Islet of Langerhans (tissue), 1 donor: Measurements from ENCODE around the gene NPLOC4.

Experiments
- FAIRE-seq: peaks from one replicate; lab custom pipeline; 2011; peaks lifted over from hg19 to GRCh38; lab: Jason Lieb, UNC

NPLOC4 gene

DNA sequence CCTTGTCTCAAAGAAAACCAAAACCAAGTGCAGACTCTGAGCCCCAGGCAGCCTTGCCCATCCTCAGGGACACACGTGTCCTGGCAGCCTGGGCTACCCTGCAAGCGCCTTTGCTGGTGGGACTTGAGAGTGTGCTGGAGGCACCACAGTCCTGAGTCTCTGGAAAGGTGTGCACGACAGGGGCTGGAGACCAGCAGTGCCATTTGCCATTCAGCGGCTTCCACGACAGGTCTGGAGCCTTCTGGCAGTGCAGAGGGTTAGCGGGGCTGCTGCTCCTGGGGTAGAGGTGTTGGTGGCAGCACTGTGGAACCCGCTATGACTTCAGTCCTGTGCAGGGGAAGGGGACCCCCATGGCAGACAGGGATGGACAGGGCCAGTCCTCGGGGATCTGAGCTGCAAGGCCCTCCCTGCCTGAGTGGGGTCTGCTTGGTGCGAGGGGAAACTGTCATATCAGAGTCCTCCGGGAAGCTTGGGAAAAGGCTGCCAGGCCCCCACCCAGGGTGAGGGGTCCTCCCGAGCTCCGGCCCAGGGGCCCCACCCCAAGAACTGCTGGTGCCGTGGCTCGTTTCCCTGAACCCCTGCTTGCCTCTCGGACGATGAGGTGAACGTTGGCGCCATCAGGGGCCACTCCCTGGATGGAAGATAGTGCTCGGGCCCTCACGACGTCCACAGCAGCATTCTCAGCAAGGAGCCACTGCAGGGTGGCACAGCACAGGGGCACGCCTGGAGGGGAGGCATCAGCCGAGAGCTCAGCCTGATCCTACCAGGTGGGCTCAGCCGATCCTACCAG, 91.6 kb downstream of the NPLOC4 start:
- FAIRE-seq: no peak

DNA sequence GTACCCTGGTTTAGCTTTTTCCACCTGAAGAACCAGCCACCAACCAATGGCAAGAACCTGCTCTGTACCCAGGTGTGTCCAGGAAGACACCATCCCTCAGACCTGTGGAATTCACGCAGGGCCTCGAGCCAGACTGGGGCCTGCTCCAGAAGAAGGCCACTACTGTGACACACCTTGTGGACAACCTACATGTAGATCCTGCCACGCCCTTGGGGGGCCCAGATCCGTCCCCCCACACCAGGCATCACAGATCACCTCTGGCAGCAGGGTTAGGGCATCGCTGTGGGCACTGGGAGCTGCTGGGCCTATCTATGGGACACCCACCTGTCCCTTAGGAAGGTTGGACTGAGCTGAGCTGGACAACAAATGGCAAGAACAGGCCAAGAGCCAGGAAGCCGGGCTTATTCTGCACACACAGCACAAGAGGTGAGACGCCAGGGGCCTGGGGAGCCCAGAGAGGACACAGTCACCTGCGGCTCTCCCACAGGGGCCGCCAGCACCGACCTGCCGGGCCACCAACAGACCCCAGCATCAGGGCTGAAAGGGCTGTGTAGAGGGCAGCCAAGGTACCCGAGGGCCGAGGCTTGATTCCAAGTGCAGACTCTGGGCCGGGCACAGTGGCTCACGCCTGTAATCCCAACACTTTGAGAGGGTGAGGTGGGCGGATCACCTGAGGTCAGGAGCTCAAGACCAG, 92.5 kb downstream of the NPLOC4 start:
- no peak for FAIRE-seq

DNA sequence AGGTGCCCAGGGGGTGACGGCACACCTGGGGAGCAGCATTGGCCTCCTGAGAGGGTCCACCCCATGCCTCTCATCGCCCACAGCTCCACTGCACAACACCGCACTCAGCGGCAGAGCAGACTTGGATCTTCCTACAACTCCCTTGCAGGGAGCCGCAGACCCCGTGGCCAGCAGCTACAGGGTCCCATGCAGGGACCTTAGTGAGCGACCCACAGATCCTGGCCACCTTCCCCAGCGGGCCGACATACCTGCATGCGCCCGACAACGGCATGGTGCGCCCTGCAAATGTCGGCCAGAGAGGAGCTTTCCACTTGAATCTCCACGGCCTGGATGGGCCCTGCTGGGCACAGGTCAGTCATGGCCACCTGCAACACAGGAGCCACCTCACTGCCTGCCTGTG, 93.2 kb downstream of the NPLOC4 start:
- no peak for FAIRE-seq

DNA sequence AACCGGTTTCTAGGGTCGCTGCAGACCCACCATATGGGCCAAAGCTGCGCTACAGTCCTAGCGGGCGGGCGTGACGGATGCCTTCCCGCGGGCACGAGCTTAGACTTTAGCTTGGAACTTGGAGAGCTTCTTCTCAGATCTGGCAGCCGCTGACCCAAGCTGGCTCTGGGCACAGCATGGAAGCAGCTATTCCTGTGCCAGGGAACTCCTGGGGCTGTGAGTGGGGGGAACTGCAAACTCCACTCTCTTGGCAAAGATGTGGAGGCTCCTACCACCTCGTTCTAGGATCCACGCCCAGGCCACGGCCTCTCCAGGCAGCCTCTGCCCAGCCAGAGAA, 93.6 kb downstream of the NPLOC4 start:
- FAIRE-seq: no peak

DNA sequence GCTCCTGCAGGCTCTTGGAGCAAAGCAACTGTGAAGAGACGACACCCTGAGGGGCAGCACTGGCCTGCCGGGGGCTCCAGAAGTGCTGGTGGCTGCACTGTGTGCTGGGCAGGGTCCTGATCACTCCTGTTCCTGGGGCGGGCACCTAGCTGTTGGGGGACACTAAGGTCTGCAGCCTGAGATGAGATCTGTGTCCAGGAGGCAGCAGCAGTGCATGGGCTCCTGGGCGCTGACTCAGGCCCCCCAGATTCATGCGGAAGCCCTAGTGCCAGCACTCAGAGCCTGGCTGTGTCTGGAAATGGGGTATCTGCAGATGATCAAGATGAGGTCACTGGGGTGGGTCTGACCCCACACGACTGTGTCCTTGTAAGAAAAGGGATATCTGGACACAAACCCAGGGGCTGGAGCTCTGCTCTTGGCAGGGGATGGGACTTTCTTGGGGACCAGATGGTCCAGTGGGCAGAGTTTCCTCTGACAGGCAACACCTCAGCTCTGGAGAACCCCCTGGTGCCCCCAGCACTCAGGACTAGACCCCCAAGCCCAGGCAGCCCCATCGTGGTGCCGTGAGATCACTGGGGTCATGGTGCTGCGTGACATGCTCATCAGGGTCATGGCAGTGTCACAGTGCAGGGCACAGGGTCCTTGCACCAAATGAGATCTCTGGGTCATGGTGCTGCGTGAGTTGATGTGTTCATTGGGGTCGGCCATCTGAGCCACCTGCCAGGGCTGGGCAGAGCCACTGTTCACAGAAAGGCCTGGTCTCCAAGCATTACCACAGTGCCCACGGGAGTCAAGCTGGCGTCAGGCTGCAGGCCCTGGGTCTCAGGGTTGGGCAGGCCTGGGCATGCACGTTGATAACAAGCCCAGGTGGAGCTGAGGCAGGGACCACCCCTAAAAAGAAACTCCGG, 94.2 kb downstream of the NPLOC4 start:
- no peak for FAIRE-seq

DNA sequence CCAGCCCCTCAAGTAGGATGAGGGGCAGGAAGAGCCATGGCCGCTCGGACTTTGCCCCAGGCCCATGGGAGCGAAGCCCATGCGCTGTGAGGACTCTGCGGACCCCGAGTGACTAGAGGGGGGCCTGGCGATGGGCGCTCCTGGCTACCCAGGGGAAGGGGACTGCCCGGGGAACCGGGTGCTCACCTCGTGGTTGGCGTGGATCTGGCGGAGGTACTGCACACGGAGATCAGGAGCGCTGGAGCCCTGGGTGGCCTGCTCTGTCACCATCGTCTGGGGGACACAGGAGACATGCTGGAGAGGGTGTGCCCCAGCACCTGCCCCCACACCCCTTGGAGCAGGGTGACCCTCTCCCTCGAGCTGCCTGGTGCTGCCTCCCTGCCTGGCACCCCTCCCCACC, 95.8 kb downstream of the NPLOC4 start:
- no peak for FAIRE-seq

DNA sequence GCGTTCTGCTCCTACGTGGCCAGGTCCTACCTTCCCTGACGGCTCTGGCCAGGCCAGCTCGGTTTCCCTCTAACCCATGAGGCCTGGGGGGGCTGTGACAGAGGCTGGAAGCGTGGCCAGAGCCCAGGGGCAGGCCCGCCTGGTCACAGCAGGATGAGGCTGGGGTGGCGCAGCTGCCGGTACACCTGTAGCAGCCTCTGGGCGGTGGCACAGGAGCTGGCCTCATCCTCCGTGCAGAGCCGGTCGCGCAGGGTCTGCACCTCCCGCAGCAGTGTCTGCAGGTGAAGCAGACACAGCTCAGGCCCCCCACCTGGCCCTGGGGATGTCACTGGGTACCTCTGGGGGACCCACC, 96.3 kb downstream of the NPLOC4 start:
- no peak for FAIRE-seq

DNA sequence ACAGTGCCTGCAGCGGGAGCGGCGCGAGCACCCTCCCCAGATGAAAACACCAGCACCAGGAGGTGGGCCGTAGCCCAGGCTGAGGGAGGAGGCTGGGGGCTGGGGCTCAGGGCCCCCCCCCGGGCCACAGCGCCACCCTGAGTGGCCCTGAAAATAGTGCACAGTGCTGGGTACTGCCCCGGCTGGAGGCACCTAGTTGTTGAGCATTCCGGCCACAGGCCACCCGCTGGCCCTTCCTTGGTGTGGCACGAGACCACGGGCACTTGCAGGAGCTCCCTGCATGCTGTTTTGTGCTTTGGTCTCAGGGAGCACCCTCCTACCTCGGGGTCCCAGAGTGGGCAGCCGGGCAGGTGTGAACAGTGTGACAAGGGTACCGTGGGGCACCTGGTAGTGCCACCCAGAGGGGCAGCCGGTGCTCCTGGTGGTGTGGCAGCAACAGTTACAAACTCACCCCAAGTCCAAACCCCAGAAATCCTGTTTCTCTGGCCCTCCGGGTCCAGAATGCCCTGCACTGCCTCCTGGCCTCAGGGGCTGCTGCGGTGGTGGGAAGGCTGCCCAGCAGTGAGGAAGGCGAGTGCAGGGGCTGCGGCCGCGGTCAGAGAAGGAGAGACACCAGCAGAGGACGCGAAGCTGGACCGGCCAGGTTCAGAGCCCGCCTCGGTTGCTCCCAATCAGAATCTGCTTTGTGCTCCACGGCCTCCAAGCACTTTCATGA, 96.8 kb downstream of the NPLOC4 start:
- no peak for FAIRE-seq

DNA sequence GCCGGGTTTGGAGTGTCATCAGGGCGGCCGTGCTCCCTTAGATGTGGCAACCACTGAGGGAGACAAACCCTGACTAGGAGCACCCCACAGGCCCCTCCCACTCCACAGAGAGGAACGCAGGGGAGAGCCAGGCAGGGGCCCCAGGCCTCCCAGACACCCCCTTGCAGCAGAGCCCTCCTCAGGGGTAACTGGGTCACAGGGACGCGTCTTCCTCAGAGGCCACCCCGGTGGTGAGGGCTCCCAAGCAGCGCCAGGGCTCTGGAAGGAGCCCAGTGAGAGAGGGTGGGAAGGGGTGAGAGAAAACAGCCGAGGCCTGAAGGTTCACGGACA, 97.4 kb downstream of the NPLOC4 start:
- no peak for FAIRE-seq

DNA sequence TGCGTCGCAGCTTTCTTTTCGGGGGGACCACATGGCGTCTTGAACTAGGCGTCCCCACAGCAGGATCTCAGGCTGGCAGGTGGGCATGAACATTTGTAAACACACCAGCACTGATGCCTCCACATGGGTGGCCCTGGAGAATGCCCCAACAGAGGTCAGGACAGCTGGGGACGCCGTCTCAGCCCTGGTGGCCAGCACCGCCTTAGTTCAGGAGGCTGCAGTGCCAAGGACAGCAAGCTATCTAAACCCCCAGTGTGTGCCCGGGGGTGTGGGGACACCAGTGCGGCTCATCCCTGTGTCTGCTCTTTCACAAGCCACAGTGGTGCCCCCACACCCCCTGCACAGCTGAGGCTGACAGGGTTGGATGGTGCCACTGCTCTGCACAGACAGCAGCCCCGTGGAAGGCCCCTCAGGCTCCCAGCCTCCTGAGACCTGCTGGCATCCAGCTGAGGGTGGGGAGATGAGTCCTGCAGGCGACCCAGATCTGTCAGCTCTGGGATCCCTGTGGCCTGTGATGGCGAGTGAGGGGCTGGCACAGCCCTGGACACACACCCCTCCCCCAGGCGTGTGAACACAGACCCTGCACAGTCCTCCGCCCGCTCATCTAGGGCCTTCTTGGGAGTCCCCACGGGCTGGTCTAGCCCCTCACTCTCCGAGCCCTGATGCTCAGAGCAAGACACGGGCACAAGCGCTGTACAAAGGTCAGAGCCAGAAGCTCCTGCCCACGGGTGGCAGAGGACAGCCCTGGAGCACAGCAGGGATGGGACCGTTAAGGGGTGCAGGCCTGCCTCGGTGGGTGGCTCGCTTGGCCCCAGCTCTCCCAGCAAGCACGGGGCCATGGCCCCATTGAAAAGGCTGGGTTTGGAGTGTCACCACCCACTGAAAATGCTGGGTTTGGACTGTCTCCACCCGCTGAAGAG, 98.0 kb downstream of the NPLOC4 start:
- no peak for FAIRE-seq

DNA sequence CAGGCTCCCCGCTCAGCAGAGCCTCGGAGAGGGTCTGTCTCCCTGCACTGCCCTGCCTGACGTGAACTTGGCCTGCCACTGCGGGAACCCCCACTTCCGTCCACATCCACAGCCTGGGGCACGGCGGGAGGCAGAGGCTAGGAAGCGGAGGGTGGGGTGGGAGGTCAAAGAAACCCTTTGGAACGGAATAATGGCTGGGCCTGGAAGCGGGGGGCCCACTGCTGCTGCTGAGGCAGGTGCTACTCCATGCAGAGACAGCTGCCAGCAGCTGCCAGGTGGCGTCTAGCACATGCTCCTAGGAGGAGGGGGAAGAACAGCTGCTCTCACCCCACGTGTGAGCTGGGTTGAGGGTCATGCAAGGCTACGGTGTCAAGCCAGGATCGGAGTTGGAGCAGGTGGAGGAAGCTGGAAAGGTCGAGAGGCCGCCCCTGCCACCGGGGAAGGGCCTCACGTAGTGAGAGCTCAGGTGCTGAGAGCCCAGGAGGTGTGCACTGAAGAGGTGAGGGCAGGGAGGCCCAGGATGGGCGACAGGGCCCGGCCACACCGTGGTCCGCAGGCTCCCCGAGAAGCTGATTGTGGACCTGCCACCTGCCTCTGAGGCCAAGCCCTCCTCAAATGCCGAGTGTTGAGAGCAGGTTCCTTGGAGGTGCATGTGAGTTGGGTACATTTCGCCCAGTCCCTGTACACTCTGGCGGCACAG, 98.9 kb downstream of the NPLOC4 start:
- no peak for FAIRE-seq

DNA sequence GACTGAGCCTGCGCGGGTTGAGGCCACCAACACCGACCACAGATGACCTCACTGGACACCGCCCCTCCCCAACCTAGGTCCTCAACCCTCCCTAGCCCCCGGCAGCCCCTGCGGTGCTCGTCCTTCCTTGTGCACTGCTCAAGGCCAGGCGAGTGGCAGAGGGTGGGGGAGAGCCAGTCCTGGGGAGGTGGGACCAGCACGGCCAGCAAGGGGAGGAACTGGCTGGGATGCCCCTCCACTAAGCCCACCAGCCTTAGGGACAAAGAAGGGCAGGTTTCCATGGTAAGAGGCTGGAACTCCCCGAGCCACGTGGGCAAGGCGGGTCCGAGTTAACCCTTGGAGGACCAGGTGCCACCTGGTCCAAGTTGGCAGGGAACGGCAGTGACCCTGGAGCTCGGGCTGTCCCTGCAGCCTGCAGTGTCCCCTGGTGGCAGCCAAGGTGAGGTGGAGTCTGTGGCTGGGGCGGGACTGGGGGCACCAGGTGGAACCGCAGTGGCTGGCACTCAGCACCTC, 99.5 kb downstream of the NPLOC4 start:
- FAIRE-seq: no peak

DNA sequence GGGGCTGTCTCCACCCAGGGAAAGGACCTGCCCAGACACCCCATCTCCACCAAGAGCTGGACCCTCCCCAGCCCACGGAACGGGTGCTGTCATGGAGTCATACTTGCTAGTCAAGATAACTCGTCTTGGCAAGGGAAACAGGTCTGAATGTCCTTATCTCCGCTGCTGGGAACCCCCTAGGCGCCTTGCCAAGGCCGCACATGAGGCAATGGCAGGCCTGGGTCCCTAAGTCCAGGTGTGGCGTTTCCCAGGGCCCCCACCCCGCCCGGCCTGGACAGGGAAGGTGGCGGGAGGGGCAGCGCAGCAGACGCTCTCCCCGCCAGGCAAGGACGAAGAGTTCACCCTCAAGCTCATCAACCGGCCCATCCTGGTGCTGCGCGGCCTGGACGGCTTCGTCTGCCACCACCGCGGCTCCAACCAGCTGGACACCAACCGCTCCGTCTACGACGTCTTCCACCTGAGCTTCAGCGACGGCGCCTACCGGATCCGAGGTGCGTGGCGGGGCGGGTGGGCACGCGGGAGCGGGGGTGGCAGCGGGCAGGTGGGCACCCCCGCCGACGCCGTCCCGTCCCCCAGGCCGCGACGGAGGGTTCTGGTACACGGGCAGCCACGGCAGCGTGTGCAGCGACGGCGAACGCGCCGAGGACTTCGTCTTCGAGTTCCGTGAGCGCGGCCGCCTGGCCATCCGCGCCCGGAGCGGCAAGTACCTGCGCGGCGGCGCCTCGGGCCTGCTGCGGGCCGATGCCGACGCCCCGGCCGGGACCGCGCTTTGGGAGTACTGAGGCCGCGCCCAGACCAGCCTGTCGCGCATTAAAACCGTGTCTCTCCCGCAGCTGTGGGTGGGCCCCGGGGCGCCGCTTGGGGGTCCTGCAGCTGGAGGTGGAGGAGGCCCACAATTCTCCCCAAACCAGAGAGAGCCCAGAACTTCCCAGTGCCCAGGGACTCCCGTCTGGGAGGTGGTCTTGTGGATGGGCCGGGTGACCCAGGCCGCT, 100.3 kb downstream of the NPLOC4 start:
- FAIRE-seq: no peak

DNA sequence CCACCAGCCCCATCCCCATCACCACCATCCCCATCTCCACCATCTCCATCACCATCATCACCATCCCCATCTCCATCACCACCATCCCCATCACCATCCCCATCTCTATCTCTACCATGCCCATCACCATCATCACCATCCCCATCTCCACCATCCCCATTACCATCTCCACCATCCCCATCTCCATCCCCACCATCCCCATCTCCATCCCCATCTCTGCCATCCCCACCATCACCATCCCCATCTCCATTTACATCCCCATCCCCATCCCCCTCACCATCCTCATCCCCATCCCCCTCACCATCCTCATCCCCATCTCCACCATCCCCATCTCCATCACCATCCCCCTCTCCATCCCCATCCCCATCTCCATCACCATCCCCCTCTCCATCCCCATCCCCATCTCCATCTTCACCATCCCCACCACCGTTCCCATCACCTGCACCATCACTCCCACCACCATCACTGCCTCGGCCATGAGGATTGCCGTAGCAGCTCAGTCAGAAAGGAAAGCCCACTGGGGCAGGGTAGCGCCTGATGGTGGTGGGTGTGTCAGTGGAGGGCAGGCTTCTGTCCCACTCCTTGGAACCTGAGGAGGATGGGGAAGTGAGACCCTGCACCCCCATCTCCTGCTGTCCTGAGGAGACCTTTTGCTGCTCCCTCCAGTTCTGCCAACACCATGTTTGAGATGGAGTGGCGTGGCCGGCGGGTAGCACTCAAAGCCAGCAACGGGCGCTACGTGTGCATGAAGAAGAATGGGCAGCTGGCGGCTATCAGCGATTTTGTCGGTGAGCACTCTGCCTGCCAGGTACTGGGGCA, 101.2 kb downstream of the NPLOC4 start:
- FAIRE-seq: no peak

DNA sequence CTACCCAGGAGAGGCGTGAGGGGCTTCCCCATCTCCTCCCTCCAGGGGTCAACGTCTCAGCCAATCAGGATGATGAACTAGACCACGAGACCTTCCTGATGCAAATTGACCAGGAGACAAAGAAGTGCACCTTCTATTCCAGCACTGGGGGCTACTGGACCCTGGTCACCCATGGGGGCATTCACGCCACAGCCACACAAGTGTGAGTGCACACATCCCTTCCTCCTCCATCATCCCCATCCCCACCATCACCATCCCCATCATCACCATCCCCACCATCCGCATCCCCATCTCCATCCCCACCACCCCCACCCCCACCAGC, 101.9 kb downstream of the NPLOC4 start:
- FAIRE-seq: no peak

DNA sequence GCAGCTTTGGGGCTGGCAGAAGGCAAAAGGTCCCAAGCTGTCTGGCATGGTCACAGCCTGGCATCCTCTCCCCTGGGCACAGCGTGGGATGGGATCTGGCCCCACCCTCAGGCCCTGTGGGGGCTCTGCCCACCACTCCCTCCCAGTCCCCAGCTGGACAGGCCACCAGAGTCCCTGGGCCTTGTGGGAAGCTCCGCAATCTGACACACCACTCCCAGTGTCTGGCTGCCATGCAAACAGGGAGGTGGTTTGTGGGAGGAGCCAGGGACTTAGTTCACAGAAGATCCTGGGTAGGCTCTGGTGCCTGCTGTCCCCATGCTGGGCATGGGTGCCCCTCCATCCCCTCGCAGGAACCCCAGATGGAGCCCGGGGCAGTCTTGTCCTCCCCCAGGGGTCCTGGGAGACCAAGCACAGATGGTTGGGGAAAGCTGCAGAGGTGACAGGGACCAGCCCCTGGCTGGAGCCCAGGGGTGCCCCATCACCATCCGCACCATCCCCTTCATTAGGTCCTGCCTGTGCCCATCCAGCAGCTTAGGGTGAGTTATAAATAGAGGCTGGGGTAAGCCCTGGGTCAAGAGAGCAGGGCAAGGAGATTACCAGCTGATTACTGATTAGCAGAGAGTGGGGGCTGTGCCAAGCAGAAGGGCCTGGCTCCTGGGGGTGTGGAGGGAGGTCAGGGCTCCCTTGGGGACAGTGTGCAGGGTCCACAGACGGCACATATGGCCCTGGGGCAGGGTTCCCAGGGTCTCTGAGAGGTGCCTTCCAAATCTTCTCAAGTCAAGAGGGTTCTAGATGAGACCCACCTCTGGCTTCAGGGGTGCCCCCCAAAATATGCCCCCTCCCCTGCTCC, 102.5 kb downstream of the NPLOC4 start:
- no peak for FAIRE-seq

DNA sequence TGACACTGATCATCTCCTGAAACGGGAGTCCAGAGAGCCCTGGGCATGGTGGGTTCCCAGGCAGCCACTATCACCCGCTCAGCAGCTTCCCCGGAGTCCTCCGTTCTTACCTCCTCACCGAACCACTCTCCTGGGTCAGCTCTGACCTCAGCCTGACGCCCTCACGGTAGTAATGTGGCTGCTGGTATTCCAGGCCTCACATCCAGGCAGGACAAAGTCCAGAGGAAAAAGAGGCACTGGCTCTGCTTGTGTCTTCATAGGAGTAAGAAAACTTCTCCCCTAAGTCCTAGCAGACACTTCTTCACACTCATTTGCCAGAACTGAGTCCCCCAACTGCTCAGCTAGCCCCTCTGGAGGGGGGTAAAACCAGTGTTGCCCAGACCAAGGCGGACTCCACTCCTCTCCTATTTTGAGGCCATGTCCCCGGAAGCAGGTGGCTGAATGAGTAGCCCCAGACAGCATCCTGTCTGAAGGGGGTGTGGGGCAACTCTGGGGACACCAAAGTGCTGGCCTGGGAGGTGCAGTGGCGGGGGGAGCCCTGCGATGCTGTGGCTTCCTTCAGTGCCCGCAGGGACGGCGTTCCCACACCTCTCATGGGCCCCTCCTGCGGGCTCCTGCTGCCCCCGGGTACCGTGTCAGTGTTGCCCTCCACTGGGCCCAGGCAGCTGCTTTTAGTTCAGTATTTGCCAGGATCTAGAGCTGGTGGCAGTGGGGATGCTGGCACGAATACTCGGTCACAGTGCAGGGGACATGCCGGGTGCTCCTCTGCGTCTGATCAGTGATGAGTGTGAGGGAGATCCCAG, 103.4 kb downstream of the NPLOC4 start:
- no peak for FAIRE-seq
